Measurements from ENCODE around the gene MTFR1L.

The MTFR1L gene

DNA sequence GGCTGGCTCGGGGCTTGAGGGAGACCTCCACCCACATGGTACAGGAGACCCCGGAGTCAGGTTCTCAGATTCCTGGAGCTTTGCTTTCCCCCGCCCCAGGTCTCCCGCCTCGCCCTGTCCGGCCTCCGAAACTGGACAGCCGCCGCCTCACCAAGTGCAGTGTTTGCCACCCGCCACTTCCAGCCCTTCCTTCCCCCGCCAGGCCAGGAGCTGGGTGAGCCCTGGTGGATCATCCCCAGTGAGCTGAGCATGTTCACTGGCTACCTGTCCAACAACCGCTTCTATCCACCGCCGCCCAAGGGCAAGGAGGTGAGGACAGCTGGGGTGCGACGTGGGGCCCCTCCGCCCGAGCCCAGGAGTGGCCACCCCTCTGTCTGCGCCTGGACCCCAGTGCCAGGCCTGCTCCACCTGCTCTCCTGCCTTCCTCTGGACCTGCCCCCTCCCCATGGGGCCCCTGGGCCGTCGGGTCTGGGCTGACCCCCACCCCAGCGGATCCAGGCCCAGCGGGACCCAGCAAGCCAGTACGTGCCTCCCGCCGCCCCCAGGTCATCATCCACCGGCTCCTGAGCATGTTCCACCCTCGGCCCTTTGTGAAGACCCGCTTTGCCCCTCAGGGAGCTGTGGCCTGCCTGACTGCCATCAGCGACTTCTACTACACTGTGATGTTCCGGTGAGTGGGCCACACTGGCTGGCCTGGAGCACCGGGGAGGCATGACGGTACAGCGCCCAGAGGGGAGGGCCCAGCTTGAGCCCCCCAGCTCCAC is 11.1 kb upstream of the MTFR1L start:
- no peak for DNase-seq

DNA sequence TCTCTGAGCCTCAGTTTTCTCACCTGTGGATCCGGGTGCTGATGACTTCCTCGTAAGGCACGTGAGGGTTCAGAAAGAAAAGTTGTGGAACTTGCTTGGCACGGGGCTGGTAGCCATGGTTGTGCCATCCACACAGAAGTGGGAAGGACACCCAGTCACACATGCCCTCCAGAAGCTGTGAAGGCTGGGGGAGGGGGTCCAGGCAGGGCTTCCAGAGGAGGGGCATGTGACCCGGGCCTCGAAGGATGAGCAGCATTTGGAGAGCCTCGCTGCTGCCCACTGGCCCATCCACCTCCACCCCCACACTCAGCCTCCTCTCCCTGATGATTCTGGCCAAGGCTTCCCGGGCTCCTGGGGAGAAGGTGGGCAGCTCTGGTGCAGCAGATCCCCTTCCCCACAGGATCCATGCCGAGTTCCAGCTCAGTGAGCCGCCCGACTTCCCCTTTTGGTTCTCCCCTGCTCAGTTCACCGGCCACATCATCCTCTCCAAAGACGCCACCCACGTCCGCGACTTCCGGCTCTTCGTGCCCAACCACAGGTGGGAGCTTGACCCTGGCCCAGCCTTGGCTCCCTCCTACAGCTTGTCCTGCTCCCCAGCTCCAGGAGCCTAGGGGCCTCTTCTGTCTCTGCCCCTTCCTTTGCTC is 10.3 kb upstream of the MTFR1L start:
- DNase-seq, result no peak

DNA sequence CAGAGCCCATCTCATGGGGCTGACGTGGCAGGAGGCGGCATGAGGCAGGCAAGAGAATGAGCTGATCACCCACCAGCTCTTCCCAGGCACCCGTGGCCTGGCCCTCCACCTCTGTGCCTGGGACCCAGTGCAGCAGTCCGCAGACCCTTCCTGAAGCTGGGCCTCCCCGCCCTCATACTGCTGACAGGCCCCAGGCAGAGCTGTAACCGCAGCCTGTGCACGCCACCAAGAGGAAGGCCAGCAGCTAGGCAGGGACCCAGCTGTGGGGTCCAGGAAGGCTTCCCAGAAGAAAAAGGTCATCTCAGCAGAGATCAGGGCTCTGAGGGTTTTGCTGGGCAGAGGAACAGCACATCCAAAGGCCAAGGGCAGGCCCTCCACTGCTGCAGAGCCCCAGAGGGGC is 9.8 kb upstream of the MTFR1L start:
- no peak for DNase-seq

DNA sequence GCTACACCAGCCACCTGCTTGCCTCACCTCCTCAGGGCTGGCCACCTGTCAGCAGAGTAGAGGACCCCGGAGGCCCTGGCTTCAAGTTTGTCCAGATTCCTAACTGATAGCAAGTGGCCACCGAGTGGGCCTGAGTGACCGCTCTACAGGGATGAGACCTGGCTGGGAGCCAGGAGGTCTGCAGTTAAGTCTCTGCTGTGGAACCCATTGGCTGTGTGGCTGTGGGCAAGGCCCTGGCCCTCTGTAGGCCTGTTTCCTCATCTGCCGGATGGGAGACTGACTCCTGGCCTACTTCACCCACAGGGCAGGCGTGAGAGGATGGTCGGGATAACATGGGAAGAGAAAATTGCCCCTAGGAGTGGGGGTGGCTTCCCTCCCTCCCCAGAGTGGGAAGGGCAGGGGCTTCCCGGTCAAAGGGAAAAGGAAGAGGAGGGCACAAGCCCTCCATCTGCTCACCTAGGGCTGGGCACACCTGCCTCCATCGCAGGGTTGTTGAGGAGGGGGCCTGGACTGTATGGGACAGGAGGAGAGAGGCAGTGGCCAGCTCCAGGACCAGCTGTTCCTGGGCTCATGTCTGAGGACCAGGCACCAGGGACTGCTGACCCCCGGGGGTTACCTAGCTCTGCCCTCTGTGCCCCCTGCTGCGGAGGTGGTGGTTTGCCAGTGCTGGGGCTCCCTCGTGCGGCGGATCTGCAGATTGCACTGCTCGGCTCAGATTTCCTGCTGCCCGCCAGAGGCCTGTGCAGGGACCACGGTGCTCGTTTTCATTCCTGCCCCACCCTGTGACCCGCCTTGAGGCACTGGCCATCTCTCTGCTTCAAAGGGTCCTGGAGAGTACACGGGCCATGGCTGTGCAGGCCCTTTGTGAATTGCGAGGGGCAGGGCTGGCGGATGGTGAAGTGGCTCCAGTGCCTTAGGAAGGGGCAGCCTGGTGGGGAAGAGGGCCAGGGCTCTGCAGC is 9.1 kb upstream of the MTFR1L start:
- DNase-seq, result peak; percentile 28

DNA sequence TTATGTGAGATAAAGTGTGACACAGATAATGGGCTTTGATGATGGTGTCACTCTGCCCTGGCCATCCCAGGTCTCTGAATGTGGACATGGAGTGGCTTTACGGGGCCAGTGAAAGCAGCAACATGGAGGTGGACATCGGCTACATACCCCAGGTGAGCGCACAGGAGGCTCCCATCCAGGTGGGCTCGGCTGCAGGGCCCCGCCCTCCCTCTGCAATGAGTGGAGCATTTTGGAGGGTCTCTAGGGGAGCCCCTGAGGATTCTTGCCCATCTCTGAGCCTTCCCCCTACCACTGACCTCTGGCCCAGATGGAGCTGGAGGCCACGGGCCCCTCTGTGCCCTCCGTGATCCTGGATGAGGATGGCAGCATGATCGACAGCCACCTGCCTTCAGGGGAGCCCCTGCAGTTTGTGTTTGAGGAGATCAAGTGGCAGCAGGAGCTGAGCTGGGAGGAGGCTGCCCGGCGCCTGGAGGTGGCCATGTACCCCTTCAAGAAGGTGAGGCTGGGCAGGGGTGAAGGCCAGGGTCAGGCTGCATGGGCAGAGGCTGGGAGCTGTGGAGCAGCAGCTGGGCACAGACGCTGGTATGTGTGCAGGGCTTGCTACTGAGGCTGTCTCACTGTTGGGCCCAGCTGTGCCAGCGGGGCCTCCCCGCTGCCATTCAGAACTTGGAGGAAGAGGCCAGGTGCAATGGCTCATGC is 8.2 kb upstream of the MTFR1L start:
- DNase-seq, result no peak

DNA sequence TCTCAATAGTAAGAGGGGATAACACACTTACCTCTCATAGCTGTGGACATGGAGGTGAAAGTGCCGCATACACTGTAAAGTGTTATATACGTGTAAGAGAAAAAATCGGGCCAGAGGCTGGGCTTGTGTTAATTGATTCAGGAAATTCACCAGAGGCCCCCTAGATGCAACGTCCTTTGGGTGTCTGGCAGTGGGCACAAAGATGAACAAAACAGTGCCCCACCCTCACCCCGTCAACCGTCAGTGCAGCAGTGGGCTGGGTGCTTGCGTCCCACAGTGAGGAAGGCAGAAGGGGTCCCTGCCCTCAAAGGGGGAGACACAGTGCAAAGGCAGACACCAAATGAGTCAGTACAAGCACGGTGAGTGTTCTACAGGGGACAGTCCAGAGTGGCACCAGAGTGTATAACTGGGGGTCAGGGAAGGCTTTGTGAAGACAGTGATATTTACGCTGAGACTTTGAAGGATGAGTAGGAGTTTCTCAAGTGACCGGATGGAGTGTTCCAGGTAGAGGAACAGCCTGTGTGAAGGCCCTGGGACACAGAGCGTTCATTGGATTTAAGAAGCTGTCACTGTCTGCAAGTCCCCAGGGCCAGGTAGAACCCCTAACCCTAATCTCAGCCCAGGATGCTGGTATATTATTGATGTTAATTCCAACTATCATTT is 6.6 kb upstream of the MTFR1L start:
- no peak for DNase-seq

DNA sequence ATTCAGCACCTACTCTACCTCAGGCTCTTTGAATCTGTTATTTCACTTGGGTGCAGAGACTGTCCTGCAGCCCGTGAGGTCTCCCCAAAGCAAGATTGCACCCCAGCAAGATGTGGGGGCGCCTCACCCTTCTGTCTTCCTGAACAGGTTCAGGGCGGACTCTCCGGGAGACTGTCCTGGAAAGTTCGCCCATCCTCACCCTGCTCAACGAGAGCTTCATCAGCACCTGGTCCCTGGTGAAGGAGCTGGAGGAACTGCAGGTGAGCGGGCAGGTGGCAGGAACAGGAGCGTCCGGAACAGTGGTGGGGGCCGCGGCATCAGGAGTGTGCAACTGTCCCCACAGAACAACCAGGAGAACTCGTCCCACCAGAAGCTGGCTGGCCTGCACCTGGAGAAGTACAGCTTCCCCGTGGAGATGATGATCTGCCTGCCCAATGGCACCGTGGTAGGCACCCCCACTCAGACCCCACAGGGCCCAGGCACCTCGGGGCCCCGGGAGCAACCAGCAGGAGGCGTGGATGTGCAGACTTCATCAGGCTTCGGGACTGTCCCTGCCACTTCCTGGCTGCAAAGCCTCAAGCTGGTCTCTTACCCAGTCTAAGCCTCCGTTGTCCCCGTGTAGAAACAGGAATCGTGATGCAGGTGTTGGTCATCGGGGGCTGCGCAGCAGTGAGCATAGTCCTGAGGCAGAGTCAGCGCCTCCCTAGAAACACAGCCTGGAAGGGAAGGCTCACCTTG is 5.9 kb upstream of the MTFR1L start:
- no peak for DNase-seq

DNA sequence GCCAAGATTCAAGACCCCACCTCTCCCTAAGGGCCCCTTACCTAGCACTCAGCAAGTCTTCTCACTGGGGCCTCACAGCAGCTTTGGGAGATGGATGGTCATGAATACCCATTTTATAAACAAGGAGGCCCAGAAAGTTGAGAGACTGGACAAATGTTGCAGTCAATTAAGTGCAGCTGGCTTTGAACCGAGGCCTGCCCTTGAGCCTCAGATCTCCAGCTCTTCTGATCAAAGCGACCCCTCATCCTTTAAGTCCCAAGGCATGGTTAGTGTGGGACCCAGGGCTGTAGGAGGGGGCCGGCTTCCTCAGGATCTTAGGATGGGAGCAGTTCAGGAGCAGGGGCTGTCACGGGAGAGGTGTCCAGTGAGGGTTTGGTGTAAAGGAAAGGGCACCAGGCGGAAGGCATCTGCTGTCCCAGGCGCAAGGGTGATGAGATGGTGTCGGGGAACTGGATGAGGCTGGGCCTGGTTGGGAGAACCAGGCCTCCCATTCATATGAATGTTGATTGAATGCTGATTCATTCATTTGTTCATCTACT is 5.1 kb upstream of the MTFR1L start:
- no peak for DNase-seq

DNA sequence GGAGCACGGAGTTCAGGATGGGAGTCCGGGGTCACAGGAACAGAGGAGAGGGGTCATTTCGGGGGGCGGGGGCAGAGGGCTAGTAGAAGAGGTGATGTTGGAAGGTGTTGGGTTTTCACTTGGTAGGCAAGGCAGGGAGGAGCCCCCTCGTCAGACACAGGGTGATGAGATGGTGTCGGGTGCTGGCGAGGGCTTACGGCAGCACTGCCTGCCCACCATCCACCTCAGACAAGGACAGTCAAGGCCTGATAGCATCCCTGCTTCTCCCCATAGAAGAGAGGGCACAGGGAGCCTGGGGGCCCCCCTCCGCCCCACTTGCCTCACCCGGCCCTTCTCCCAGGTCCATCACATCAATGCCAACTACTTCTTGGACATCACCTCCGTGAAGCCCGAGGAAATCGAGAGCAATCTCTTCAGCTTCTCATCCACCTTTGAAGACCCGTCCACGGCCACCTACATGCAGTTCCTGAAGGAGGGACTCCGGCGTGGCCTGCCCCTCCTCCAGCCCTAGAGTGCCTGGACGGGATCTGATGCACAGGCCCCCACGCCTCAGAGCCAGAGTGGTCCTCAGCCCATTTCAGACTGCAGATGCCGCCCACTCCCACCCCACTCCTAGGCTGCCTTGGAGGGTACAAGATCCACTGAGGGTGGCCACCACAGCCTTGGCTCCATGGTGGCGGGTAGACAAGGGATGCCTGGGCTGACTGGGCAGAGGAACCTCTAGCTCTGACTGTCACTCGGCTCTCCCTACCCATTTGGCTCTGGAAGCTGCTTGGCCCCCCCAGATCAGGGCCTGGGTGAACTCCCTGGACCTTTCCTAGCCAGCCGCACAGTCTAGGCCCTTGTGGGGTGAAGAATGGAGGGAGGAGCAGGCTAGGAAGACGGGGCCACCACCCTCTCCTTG is 4.3 kb upstream of the MTFR1L start:
- no peak for DNase-seq

DNA sequence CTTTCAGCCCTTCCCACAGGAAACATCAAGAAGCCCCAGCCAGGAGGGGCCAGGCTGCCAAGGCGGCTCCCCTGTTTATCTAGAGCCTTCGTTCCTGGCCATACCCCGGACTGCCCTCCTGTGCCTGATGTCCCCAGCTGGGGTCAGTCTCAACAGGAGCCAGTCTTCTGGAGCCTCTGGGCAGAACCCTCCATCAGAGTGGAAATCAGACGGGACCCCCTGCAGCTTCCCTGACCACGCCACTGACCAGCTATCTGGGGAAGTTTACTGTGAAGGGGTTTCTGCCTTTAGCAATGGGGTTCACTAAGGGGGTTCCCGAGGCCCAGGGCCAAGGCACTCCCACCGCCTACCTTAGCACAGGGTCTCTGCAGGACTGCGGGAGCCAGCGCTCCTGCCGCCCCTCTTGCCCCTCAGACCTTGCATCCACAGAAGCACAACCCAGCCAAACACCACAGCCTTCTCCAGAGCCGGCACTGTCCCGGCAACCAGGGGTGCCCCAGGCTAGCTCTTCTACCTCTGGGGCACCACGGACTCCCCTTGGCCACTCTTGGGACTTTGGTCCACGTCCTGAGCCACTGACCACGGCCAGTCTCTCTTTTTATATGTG is 3.5 kb upstream of the MTFR1L start:
- DNase-seq, result no peak

DNA sequence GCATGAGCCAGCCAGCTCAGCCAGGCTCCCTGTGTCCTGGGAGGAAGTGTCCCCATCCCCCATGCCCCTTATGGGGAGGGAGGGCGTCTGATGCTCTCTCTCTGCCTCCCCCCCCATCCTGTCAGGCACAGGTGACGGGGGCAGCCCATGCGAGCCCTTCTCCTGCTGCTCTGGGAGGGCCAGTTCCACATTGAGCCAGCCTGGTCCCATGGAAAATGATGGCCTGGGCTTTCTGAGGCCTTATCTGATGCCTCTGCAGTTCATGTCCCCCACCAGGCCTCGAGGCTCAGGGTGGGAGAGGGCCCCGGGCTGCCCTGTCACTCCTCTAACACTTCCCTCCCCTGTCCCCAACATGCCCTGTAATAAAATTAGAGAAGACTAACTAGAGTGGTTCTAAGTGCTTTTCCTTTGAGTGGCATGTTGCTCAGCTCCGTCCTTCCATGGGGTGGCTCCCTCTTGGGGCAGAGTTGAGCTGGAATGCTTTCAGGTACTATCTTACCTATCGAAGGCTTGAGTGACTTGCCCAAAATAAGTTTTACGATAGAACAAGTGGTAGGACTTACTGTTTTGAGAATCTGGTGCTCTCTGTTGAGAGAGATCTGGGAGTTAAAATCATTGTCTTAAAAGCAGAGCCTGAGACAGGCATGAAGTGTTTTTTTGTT is 1.8 kb upstream of the MTFR1L start:
- DNase-seq, result no peak

DNA sequence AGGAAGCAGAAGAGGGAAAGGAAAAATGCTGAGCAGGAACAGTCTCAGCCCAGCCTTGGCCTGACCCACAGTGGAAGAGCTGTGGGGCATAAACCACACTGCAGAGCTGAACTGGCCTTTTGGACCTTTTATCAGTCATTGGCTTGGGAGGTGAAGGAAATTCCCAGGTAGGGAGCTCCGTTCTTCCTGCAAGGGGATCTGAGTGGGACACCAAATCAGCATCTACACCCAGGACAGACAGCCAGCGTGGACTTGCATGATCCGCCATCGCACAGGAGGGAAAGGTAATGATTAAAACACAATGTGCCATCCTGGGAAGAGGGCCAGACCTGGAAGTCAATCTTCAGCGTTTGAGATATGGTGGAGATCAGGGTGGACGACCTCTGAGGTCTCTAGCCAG is 1.2 kb upstream of the MTFR1L start:
- no peak for DNase-seq

DNA sequence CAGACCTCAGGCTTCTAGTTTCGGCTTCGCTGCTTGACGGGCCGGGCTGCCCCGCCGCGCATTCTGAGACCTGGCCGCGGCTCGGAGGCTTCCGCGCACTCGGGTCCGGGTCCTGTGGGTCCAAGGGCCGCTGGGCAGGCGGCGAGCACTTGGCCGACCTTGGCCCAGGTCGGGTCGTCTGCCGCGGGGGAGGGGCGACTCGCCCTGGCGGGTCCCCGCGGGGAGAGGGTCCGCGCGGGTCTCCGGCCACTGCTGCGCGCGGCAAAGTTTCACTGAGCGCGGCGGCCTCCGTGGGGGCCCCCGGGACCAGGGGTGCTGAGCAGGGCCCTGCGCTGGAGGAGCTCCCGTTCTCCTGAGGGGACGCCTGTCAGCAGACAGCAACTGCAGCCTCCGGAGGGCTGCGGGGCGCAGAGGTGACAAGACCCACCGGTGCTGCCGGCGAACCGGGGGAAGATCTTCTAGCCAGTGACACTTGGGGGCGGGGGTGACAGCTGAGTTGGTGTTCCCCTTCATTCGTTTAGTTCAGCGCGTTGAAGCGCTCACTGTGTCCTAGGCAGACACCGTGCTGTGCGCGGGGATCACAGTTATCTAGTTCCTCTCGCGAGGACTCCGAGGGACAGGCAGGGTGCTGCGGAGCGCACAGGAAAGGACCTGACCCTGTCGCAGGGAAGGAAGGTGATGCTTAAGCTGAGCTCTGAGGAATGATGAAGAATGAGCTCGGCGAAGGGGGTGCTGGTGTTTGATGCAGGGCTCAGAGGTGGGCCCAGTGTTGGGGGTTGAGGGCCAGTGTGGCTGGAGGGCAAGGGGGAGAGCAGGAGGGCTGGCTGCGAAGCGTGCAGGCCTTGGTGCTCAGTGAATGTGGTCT is 725 bp downstream of the MTFR1L start:
- DNase-seq, result peak; percentile 58

DNA sequence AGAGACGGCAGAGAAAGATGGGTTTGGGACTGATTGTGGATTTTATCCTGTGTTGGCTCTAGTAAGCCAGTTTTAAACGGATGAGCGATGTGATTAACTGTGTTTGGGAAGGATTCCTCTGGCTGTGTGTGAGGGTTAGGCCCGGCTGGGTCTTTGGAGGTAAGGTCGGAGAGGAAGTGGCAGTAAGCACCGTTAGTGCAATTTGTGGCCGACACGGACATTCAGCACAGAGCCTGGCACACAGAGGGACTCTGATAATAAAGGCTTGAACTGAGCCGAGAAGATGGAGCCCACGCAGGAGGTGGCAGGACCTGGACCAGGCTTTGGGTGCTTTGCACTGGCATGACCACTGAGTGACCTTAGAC is 1.3 kb downstream of the MTFR1L start:
- DNase-seq, result no peak

DNA sequence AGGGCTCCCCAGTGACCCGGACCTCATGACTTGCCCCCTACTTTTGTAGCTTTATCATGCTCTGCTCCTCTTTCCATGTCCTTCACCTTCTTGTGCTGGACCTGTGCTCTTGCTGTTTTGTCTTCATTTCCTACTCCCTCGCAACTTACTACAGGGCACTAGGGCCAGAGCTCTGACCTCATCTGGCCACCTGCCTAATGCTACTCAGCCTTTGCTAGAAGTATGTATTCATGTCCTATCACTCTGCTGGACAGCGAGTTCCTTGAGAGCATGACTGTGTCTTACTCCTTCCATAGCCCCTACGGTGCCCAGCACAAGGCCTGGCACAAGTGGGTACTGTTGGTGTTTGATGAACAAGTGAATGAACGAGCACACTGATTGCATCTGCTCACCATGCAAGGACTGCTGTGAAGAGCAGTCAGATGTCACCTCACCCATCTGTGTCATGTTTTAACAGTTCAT is 1.9 kb downstream of the MTFR1L start:
- no peak for DNase-seq

DNA sequence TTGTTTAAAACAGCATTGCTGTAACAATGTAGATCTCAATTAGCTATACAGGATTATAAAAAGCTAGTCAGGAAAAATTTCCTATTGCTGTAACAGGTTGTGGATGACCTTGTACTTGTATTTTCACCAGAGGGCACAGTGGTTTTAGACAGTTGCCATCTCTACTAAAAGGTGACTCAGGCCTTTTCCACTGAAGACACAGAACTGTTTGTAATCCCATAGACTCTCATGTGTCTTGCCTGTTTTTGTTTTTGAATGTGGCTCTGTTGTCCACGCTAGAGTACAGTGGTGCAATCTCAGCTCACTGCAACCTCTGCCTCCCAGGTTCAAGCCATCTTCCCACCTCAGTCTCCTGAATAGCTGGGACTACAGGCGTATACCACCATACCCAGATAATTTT is 5.9 kb downstream of the MTFR1L start:
- DNase-seq, result no peak

DNA sequence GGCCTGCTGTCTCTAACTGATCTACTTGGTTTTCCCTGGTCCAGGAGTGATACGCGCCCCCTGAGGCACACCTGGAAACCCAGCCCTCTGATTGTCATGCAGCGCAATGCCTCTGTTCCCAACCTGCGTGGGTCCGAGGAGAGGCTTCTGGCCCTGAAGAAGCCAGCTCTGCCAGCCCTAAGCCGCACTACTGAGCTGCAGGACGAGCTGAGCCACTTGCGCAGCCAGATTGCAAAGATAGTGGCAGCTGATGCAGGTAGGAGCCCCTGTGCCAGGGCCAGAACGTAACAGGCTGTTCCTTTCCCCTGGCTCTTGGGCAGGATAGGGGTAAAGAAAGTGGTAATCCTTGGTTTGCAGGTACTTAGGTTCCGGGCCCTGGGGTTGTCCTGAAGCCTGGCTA is 6.8 kb downstream of the MTFR1L start:
- no peak for DNase-seq

DNA sequence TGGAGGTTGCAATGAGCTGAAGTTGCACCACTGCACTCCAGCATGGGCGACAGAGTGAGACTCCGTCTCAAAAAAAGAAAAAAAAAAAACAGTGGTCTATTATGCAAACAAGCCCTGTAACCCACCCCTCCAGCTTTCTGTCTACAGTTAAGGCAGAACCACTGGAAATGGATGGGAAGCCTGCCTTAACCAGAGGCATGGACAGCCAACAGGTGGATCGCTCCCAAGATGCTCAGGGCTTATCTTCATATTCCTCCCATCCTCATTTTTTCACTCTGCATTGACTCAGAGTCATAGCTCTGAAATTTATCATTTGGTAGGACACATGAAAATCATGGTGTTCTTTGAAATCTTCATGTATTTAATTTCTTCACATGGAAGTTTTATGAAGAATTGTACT is 8.7 kb downstream of the MTFR1L start:
- DNase-seq, result no peak

All from fibroblast of skin of right quadriceps (primary cell).